Keratinocyte (primary cell): Measurements from ENCODE around the gene ATL2. TPM values are rescaled to one million over a fixed set of nuclear protein-coding genes. Genes with fewer than 3 reads are reported as not detected.
"Not testable (repeated sequence)": the region's sequence is repeated elsewhere in the genome, so short reads cannot be mapped to it uniquely, and the experiment has no call there.

Source experiments
- DNase-seq: peaks from one replicate; pipeline ENCODE4 v3.0.0-alpha.2; 2011; ENCODE audit warnings: low read depth, missing footprints, low spot score
- FAIRE-seq: peaks from 2 replicates; lab custom pipeline; 2011; peaks lifted over from hg19 to GRCh38; lab: Jason Lieb, UNC
- H2AFZ ChIP-seq: 2 replicates; pipeline ENCODE4 v1.6.0; 2012; ENCODE audit warnings: low read length, control low read depth, inconsistent platforms; ENCODE audit not compliant: control insufficient read depth
- H3K27ac ChIP-seq: 2 replicates; pipeline ENCODE4 v1.5.1; 2011; ENCODE audit warnings: low read length; ENCODE audit not compliant: control insufficient read depth, insufficient read depth
- H3K27me3 ChIP-seq: 3 replicates; pipeline ENCODE4 v1.6.0; 2011; ENCODE audit warnings: low read length; ENCODE audit not compliant: control insufficient read depth, insufficient read depth; ENCODE audit errors: extremely low read depth
- H3K36me3 ChIP-seq, 2 experiments: 2 replicates in 1 of 2; 3 replicates in 1 of 2; pipeline ENCODE4 v1.5.1; 2011; ENCODE audit warnings: low read length in 2 of 2, mild to moderate bottlenecking in 1 of 2; ENCODE audit not compliant: control insufficient read depth in 2 of 2, insufficient read depth in 2 of 2; ENCODE audit errors: extremely low read depth in 1 of 2
- H3K4me1 ChIP-seq: 3 replicates; pipeline ENCODE4 v1.5.1; 2011; ENCODE audit warnings: low read length; ENCODE audit not compliant: control insufficient read depth, insufficient read depth; ENCODE audit errors: extremely low read depth
- H3K4me2 ChIP-seq: 3 replicates; pipeline ENCODE4 v1.6.0; 2011; ENCODE audit warnings: low read depth, low read length; ENCODE audit not compliant: control insufficient read depth, insufficient read depth; ENCODE audit errors: extremely low read depth
- H3K4me3 ChIP-seq, 3 experiments: fragments of 200-600 bp in 1 of 3; sonication (generic) in 1 of 3; 2 replicates in 2 of 3; 3 replicates in 1 of 3; pipeline ENCODE4 v1.5.1; 2011 to 2016; ENCODE audit warnings: low read length in 3 of 3, mild to moderate bottlenecking in 3 of 3, control low read depth in 2 of 3, inconsistent platforms in 1 of 3, low read depth in 1 of 3, mixed read lengths in 1 of 3, mixed run types in 1 of 3, moderate library complexity in 1 of 3; ENCODE audit not compliant: control insufficient read depth in 2 of 3, insufficient read depth in 2 of 3; ENCODE audit errors: extremely low read depth in 1 of 3
- H3K79me2 ChIP-seq: 2 replicates; pipeline ENCODE4 v1.6.0; 2012; ENCODE audit warnings: low read length; ENCODE audit not compliant: control insufficient read depth, insufficient read depth
- H3K9ac ChIP-seq: 3 replicates; pipeline ENCODE4 v1.6.0; 2011; ENCODE audit warnings: low read length; ENCODE audit not compliant: control insufficient read depth, insufficient read depth; ENCODE audit errors: extremely low read depth
- H3K9me1 ChIP-seq: 3 replicates; pipeline ENCODE4 v1.6.0; 2011; ENCODE audit warnings: low read length; ENCODE audit not compliant: control insufficient read depth, insufficient read depth; ENCODE audit errors: extremely low read depth
- H3K9me3 ChIP-seq: 2 replicates; pipeline ENCODE4 v1.5.1; 2012; ENCODE audit warnings: low read depth, low read length; ENCODE audit not compliant: control insufficient read depth
- H4K20me1 ChIP-seq: 3 replicates; pipeline ENCODE4 v1.6.0; 2011; ENCODE audit warnings: low read length; ENCODE audit not compliant: control insufficient read depth, insufficient read depth; ENCODE audit errors: extremely low read depth
- EZH2 ChIP-seq: IDR thresholded peaks from one replicate; pipeline ENCODE4 v1.6.1; 2012; ENCODE audit warnings: inconsistent platforms, mild to moderate bottlenecking, low read length, moderate library complexity
- dilution Hi-C: fragments of 300-500 bp; cut with MboI; formaldehyde crosslinking; loops from one replicate; pipeline ENCODE4 v1.7.0; 2020; ENCODE audit warnings: low sequenced_read_pairs; ENCODE audit not compliant: extremely low pct_ligation_motif_present
- polyA plus RNA-seq, 5 experiments: library from polyadenylated mRNA; depleted of rRNA in 3 of 5; stranded (reverse) in 3 of 5; stranded (forward) in 1 of 5; unstranded in 1 of 5; fragments of >200 nt; gene quantifications; 1 replicate in 1 of 5; 2 replicates in 3 of 5; 3 replicates in 1 of 5; pipeline versions ENCODE4 v1.2.1 to v1.2.3, GENCODE V29; 2011 to 2012; ENCODE audit warnings: missing spikeins in 2 of 5, low read depth in 1 of 5, low replicate concordance in 1 of 5
- TF ChIP-seq, protein P1 (sequence below), 3 experiments: IDR thresholded peaks in 1 of 3; conservative IDR thresholded peaks in 1 of 3; optimal IDR thresholded peaks in 1 of 3; 2 replicates in 2 of 3; 3 replicates in 1 of 3; pipeline versions ENCODE3 to v1.5.1; 2011; ENCODE audit warnings: low read length in 3 of 3, mild to moderate bottlenecking in 3 of 3, moderate library complexity in 2 of 3, control low read depth in 1 of 3, inconsistent platforms in 1 of 3; ENCODE audit not compliant: insufficient read depth in 2 of 3; ENCODE audit errors: extremely low read depth in 1 of 3

ATL2 gene
- polyA plus RNA-seq, 1 donor (not counting 4 experiments of a cell fraction or from before 2014, with no cell fraction given): 83.2 TPM

DNA sequence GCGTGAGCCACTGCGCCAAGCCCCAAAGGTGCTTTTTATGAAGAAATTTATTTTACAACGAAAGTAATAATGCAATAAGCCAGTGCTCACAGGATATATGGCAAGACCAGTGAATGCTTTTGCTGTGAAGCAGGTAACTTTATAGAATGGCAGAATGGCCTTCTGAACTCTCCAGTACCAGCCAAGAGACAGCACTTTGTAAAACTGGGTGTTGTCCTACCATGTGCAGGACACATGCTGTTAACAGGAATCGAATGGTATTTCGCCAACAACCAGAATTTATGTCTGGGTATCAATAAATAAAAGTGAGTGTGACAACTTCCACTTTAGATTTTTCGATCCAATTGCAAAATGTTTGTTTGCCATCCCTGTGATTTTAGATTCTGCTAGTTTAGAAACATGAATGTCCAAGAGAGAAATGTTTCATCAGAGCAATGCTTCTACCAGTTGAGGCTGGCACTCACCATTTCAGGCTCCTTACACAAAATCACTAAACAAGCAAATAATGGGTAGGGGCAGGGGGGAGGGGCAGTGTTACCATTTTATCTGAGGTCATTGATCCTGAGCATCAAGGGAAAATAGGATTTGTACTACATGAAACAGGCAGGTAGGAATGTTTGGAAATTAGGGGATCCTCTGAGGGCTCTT is 95.9 kb downstream of the ATL2 start:
- no peak overlapping the region for H3K27ac ChIP-seq
- peaks cover 3% of the 10 kb centered on the region for H3K27me3 ChIP-seq
- no peaks in the 10 kb centered on the region for H3K9me1 ChIP-seq
- no peak overlapping the region for H2AFZ ChIP-seq
- no peaks in the 10 kb centered on the region for H3K79me2 ChIP-seq
- H3K4me2 ChIP-seq: no peak overlapping the region
- TF ChIP-seq, protein P1, sequence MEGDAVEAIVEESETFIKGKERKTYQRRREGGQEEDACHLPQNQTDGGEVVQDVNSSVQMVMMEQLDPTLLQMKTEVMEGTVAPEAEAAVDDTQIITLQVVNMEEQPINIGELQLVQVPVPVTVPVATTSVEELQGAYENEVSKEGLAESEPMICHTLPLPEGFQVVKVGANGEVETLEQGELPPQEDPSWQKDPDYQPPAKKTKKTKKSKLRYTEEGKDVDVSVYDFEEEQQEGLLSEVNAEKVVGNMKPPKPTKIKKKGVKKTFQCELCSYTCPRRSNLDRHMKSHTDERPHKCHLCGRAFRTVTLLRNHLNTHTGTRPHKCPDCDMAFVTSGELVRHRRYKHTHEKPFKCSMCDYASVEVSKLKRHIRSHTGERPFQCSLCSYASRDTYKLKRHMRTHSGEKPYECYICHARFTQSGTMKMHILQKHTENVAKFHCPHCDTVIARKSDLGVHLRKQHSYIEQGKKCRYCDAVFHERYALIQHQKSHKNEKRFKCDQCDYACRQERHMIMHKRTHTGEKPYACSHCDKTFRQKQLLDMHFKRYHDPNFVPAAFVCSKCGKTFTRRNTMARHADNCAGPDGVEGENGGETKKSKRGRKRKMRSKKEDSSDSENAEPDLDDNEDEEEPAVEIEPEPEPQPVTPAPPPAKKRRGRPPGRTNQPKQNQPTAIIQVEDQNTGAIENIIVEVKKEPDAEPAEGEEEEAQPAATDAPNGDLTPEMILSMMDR (optimal IDR thresholded peaks at IDR 0.05 in 1 of 3, IDR thresholded peaks at IDR 0.05 in 1 of 3, conservative IDR thresholded peaks at IDR 0.05 in 1 of 3; ENCODE audit: extremely low read depth in 1 of 3, insufficient read depth in 2 of 3, low read length in 3 of 3): no peak
- no peak for TF ChIP-seq EZH2
- no peaks in the 10 kb centered on the region for H4K20me1 ChIP-seq
- no peak overlapping the region for H3K4me3 ChIP-seq
- no peaks in the 10 kb centered on the region for H3K9me3 ChIP-seq
- DNase-seq (no peak), FAIRE-seq (no peak)
- H3K36me3 ChIP-seq: no peaks in the 10 kb centered on the region
- H3K4me1 ChIP-seq: no peaks in the 10 kb centered on the region
- dilution Hi-C loops: loop anchor here (25.0 kb wide), 1 partner anchor 294 kb away; no protein-coding TSS in a partner anchor
- no peak overlapping the region for H3K9ac ChIP-seq

DNA sequence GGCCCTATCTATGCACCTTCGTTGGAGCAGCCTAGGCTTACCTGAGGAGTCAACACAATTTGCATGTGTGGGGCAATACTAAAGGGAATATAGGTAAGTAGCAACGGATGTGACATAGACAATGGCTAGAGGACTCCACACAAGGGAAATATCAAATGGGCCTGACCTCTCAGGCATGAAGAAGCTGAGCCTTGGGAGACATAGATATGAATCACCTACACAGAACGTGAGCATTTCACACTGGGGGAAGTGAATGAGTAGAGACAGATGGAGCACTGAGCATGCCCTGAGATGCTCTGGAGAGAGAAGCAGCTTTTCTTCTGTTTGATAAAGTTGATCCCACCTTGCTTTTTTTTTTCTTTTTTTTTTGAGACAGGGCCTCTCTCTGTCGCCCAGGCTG is 97.9 kb downstream of the ATL2 start:
- H3K79me2 ChIP-seq: no peaks in the 10 kb centered on the region
- no peaks in the 10 kb centered on the region for H3K36me3 ChIP-seq
- H3K4me3 ChIP-seq: no peak overlapping the region
- H3K9ac ChIP-seq: no peak overlapping the region
- no peaks in the 10 kb centered on the region for H3K9me1 ChIP-seq
- dilution Hi-C loops: loop anchor here (25.0 kb wide), 1 partner anchor 292 kb away; no protein-coding TSS in a partner anchor
- H3K27me3 ChIP-seq: no peaks in the 10 kb centered on the region
- no peak for DNase-seq
- no peaks in the 10 kb centered on the region for H3K4me1 ChIP-seq
- no peaks in the 10 kb centered on the region for H3K9me3 ChIP-seq
- H3K27ac ChIP-seq: no peak overlapping the region
- H4K20me1 ChIP-seq: no peaks in the 10 kb centered on the region
- FAIRE-seq: no peak
- TF ChIP-seq EZH2: no peak
- TF ChIP-seq, protein P1 (optimal IDR thresholded peaks at IDR 0.05 in 1 of 3, IDR thresholded peaks at IDR 0.05 in 1 of 3, conservative IDR thresholded peaks at IDR 0.05 in 1 of 3; ENCODE audit: extremely low read depth in 1 of 3, insufficient read depth in 2 of 3, low read length in 3 of 3): no peak
- no peak overlapping the region for H3K4me2 ChIP-seq
- no peak overlapping the region for H2AFZ ChIP-seq

DNA sequence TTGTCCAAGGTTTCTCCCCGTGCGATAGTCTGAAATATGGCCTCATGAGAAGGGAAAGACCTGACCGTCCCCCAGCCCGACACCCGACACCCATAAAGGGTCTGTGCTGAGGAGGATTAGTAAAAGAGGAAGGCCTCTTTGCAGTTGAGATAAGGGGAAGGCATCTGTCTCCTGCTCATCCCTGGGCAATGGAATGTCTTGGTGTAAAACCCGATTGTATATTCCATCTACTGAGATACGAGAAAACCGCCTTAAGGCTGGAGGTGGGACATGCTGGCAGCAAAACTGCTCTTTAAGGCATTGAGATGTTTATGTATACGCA is 99.0 kb downstream of the ATL2 start:
- not testable (repeated sequence) for H3K36me3 ChIP-seq, H3K9me3 ChIP-seq, H3K27me3 ChIP-seq, H4K20me1 ChIP-seq, H3K9me1 ChIP-seq, DNase-seq, FAIRE-seq, H3K9ac ChIP-seq, H2AFZ ChIP-seq, H3K4me1 ChIP-seq, H3K4me2 ChIP-seq, H3K4me3 ChIP-seq, H3K27ac ChIP-seq, H3K79me2 ChIP-seq
- dilution Hi-C loops: loop anchor here (25.0 kb wide), 1 partner anchor 291 kb away; no protein-coding TSS in a partner anchor
